Osteocyte (in vitro differentiated cells): ENCODE data around the gene EMSY. TPM values are rescaled to one million over a fixed set of nuclear protein-coding genes. Genes with fewer than 3 reads are reported as not detected.

Source experiments
- DNase-seq: peaks from one replicate; pipeline ENCODE4 v3.0.0; 2021; ENCODE audit warnings: mixed read lengths; ENCODE audit not compliant: unreplicated experiment; ENCODE audit errors: extremely low spot score
- H3K27ac Mint-ChIP-seq: one replicate; pipeline ENCODE4 v1.8.0; 2021; ENCODE audit warnings: mild to moderate bottlenecking, mixed read lengths; ENCODE audit not compliant: unreplicated experiment
- H3K27me3 Mint-ChIP-seq: one replicate; pipeline ENCODE4 v1.8.0; 2021; ENCODE audit warnings: mixed read lengths; ENCODE audit not compliant: unreplicated experiment
- H3K36me3 Mint-ChIP-seq: one replicate; pipeline ENCODE4 v1.8.0; 2021; ENCODE audit warnings: mixed read lengths; ENCODE audit not compliant: unreplicated experiment
- H3K4me1 Mint-ChIP-seq: one replicate; pipeline ENCODE4 v1.8.0; 2021; ENCODE audit warnings: mixed read lengths; ENCODE audit not compliant: unreplicated experiment
- H3K4me3 Mint-ChIP-seq: one replicate; pipeline ENCODE4 v1.8.0; 2021; ENCODE audit warnings: mild to moderate bottlenecking, moderate library complexity, mixed read lengths; ENCODE audit not compliant: unreplicated experiment
- H3K9me3 Mint-ChIP-seq: one replicate; pipeline ENCODE4 v1.8.0; 2021; ENCODE audit warnings: mixed read lengths; ENCODE audit not compliant: unreplicated experiment
- CTCF ChIP-seq: fragments of 200-600 bp; sonication (generic); IDR thresholded peaks from 2 replicates; pipeline ENCODE4 v1.5.0; 2021; ENCODE audit warnings: antibody characterized with exemption, mild to moderate bottlenecking, moderate library complexity
- total RNA-seq: library from RNA; stranded (reverse); gene quantifications from 2 replicates; pipeline ENCODE4 v1.2.1, GENCODE V29; 2021

The EMSY gene
- total RNA-seq, 1 donor from 2014 or later, result 23.8 TPM

- Mint-ChIP-seq H3K27me3 (no peaks in the 10 kb centered on the region), H3K4me3 (no peak overlapping the region), H3K4me1 (no peaks in the 10 kb centered on the region), H3K36me3 (peaks cover 22% of the 10 kb centered on the region), H3K27ac (no peak overlapping the region), H3K9me3 (no peaks in the 10 kb centered on the region)
- TF ChIP-seq CTCF, result no peak
- no peak for DNase-seq
These were observed 46.8 kb downstream of the EMSY start for GRCh38 chr11:76491644-76492043.

- no peak for TF ChIP-seq CTCF
- DNase-seq, result no peak
- Mint-ChIP-seq H3K9me3 (no peaks in the 10 kb centered on the region), H3K36me3 (peaks cover 32% of the 10 kb centered on the region), H3K27me3 (no peaks in the 10 kb centered on the region), H3K4me1 (no peaks in the 10 kb centered on the region), H3K27ac (no peak overlapping the region), H3K4me3 (no peak overlapping the region)
These were observed 48.2 kb downstream of the EMSY start for GRCh38 chr11:76493040-76493439.

- no peak for TF ChIP-seq CTCF
- DNase-seq, result no peak
- Mint-ChIP-seq H3K27ac (no peak overlapping the region), H3K36me3 (peaks cover 28% of the 10 kb centered on the region), H3K27me3 (no peaks in the 10 kb centered on the region), H3K9me3 (no peaks in the 10 kb centered on the region), H3K4me1 (no peaks in the 10 kb centered on the region), H3K4me3 (no peak overlapping the region)
These were observed 49.1 kb downstream of the EMSY start for GRCh38 chr11:76493626-76494539.

DNA sequence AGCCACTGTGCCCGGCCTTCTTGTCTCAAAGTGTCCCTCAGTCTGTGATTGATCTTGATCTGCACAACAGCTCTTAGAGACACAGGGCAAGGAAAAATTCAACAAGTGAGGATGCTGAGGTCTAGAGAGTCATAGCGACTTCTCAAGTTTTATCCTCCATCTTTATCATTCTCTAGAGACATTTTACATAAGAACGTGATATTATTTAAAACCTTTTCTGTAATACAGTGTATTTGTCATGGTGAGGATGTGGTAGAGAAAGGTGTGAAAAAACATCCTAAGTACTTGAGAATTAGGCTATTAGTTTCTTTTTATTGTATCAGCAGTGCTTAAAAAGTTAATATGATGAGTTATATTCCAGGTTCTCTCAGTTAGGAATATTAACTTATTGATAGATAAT is 50.2 kb downstream of the EMSY start:
- H3K36me3 Mint-ChIP-seq, result peaks cover 25% of the 10 kb centered on the region
- no peak for TF ChIP-seq CTCF
- DNase-seq, result no peak
- H3K27me3 Mint-ChIP-seq, result no peaks in the 10 kb centered on the region
- H3K27ac Mint-ChIP-seq, result no peak overlapping the region
- H3K9me3 Mint-ChIP-seq, result no peaks in the 10 kb centered on the region
- no peak overlapping the region for H3K4me3 Mint-ChIP-seq
- no peaks in the 10 kb centered on the region for H3K4me1 Mint-ChIP-seq

GRCh38 chr11:76496174-76496573 is 51.4 kb downstream of the EMSY start:
- no peaks in the 10 kb centered on the region for H3K27me3 Mint-ChIP-seq
- H3K4me1 Mint-ChIP-seq, result no peaks in the 10 kb centered on the region
- H3K4me3 Mint-ChIP-seq, result no peak overlapping the region
- DNase-seq, result no peak
- no peak overlapping the region for H3K27ac Mint-ChIP-seq
- H3K9me3 Mint-ChIP-seq, result peaks cover 8% of the 10 kb centered on the region
- H3K36me3 Mint-ChIP-seq, result peaks cover 33% of the 10 kb centered on the region
- TF ChIP-seq CTCF, result no peak
